ENCODE data around the gene KLF9.
"Not testable (repeated sequence)": the region's sequence is repeated elsewhere in the genome, so short reads cannot be mapped to it uniquely, and the experiment has no call there.

KLF9 gene

DNA sequence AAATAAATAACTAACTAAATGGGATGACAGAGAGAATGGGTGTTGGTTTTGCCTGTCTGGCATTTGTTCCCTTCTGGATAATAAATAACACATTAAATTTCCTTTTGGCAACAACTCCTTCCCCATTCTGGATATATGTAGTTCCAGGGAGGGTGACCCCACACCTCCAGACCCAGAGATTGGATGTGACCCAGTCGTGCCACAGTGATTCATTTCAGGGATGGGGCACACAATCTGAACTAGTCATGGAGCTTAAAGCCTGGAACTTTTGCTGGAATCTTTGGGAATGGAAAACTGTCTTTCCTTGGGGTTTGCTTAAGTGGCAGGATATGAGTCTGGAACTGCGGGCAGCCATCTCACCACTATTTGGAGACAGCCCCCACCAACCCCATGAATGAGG is 11.3 kb downstream of the KLF9 start:
- DNase-seq = no peak

DNA sequence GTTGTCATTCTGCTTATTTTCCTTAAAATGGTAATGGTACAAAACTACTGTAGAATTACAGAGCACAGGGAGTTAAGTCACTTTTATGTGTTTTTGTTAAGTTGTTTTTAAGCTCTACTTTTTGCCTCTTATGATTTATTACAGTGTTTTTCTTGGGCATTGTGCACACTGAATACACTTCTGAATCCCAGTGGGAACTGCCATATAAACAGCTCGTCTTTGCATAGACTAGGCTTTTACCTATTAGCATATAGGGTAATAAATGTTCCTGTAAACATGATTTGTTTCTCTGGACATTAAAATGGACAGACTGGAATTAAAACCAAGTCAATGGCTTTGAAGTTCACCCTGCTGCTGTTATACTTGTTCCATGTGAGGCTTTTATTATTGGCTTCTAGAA is 12.2 kb downstream of the KLF9 start:
- DNase-seq = no peak

DNA sequence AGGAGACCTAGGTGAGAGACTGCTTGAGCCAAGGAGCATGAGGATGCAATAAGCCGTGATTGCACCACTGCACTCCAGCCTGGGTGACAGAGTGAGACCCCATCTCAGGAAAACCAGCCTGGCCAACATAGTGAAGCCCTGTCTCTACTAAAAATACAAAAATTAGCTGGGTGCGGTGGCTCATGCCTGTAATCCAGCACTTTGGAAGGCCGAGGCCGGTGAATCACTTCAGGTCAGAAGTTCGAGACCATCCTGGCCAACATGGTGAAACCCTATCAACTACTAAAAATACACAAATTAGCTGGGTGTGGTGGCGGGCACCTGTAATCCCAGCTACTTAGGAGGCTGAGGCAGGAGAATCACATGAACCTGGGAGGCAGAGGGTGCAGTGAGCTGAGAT is 13.2 kb downstream of the KLF9 start:
- DNase-seq = not testable (repeated sequence)

DNA sequence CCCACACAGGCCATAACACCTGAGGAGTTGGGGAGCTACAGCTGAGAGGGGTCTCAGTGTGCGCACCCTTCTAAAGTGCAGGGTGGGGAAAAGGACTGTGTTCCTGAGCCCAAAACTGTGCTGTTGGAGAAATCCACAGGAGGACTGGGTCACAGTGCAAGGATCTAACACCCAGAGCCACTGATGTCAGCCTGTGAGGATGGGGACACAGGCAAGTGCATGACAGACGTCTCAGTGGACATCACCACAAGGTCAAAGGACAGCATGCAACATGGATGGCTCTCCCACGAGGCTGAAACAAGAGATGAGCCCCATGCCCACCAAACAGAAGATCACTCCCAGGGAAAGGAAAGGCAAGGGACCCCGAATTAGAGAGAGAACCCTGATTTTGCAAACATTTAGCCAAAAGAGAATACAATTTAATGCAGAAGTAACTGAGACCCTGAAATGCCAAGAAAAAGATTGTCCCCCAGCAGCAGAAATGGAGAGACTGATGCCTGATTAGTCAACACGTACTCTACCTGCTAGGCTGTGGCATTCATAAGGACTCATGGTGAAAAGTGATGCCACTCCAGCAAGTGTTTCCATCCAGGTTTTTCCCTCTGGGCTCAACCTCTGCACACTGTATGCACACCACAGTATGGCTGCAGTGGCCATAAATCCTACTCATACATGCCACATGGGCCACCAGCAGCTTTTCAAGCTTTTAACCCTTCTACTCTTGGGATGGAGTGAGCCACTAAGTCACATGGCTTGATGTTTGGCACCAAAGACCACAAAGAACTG is 14.2 kb downstream of the KLF9 start:
- no peak for DNase-seq

DNA sequence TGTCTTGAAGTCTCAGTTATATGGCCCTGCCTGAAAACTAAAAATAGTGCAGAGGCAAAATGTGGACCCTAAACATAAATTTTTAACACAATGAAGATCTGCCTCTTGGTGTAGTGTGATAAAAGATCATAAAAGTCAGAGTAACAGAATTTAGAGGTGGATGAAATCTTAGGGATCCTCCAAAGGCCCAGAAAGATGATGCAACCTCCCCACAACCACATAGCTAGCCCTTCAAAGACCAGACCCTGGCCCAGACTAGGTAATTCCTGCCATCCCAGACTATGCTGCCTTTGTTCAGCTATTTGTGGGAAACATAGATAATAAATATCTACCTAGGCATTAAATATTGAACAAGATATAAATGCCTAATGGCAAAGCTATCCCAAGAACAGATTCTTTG is 15.3 kb downstream of the KLF9 start:
- DNase-seq = no peak

DNA sequence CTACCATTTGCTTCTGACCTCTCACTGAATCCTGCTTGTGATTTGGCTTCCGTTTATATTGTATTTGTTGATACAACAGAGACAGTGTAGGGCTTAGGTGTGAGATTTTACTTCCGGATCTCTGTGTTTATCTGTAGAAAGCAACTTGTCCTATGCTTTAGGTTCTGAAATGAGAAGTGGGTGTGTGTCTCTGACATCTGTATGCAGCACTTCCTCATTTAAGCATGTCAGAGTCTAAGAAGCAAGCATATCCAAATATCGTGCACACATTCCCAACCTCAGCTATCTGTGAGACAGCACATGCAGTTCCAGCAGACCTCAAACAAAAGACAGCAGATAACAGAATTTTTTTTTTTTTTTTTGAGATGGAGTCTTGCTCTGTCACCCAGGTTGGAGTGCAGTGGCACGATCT is 16.3 kb downstream of the KLF9 start:
- peak; percentile 92 for DNase-seq

DNA sequence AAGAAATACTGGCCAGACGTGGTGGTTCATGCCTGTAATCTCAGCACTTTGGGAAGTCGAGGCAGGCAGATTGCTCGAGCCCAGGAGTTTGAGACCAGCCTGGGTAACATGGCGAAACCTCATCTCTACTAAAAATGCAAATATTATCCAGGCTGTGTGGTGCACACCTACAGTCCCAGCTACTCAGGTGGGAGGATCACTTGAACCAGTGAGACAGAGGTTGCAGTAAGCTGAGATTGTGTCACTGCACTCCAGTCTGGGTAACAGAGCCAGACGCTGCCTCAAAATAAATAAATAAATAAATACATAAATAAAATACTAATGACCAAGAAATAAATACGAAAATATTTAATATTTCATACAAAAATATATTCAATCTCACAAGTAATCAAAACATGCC is 18.8 kb downstream of the KLF9 start:
- no peak for DNase-seq

DNA sequence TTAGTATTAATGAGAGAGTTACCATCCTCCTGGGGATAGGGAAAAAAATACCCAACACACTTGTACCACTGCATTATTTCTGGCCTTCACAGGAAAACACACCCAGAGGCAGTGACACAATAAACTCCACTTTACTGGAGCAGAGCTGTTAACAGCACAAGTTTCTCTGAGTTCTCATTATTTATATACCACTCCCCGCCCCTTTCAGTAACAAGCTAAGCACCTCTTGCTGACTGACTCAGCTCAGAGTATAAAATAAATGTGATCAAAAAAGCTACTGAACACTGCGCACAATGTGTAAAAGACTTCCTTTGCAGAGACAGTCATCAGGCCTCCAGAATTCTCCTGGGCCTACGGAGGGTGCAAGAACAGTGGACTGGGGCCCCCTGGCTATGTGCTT is 21.6 kb downstream of the KLF9 start:
- DNase-seq = no peak

DNA sequence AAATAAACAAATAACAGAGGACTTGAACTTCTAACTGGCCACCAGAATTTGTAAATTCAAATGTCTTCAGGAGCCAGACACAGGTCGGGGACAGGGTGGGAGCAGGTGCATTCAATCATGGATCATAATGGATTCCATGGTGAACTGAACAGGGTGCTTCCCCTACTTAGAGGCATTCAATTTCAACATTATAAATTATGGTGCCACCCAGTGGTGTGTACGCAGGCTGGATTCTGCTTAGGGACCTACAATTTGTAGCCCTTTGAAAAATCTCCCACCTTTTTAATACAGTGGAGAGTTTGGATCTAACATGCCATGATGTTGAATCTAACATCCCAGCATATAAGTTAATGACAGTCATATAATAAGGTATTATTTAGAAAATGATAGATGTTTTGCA is 22.3 kb downstream of the KLF9 start:
- DNase-seq = peak; percentile 38

DNA sequence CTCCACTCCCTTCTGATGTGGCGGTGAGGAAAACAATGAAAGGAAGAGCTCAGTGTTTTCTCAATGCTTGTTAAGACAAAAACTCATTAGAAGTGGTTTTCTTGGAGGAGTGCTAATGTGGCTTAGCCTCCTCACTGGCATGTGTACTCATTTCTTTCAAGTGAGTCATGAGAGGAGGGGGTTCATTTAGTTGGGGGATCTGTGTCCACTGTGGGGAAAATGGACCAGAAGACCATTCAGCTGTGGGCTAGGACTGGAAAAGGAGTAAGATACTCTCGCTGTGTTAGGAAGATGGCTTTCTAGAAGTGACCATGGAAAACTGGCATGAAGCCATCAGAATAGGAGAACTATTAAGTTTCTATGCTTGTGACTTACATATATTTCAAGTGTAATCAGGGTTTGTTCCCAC is 23.5 kb downstream of the KLF9 start:
- peak; percentile 75 for DNase-seq

DNA sequence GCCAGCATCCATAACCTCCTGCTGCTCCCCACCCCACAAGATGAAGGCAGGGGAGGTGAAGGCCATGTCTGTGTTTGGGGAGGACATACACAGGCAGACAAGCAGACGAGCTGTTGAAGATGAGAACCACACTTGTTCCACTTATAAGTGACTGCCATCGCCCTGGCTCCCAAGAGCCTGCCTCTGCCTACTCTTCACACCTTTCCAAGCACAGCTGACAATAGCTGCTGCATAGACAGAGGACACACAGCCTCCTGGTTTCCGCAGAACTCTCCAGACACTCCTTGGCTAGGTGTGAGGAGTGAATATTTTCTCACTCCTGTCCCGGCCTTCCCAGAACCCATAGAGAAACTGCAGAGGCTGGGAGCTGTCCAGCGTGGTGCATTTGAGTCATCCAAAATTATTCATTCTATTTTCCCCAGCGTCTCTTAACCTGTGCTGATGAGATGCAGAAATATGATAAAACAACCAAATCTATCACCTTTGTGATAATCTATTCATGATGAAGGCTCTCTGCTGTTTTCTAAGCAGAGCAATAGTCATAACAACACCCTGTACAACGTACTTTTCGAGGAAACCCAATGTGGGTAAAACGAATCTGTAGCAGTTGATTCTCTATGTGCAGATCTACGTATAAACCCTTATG is 24.7 kb downstream of the KLF9 start:
- no peak for DNase-seq

DNA sequence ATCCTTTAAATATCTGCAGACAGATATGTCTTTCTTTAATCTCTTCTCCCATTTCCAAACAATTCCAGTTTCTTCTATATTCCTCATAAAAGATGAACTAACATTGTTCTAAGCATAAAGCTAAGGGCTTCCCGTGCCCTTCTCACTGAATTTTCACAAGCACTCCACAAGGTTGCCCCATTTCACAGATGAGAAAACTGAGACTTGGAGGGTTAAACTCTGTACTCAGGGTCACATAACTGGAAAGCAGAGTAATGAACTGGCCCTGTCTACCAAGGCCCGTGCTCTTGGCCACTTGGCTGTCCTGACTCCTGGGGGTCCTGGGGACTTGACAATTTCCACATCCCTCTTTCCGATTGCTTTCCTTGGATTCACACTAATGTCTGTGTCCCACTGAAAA is 25.3 kb downstream of the KLF9 start:
- DNase-seq = no peak

DNA sequence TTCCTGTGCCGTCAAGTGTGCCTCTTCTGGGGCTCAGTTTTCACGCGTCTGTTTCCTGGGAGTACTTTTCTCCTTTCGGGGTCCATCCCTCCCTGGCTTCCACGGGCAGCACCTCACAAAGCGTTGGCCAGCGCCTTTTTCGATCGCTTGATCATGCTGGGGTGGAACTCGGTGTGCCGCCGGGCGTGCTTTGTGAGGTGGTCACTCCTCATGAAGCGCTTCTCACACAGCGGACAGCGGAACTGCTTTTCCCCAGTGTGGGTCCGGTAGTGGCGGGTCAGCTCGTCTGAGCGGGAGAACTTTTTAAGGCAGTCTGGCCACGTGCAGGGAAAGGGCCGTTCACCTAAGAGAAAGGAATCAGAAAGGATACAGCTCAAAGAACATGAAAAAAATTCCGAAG is 26.8 kb downstream of the KLF9 start:
- no peak for DNase-seq

DNA sequence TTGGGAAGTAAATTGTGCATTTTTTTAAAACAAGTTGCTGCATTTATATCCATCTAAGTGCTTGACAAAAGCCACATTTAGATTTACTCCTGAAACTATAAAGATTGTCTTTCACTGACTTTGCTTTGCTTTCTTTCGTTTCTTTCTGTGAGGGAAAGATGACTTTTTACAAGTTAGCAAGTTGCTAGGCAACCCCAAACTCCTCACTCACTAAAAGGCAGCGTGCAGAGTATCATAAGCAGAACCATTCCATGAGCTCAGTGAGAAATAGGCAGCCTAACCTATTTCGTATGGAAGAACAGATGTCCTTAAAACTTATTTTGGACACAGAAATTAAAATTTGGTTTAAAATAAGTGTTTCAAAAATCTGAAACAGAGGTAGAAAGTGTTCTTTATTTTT is 29.0 kb downstream of the KLF9 start:
- no peak for DNase-seq

DNA sequence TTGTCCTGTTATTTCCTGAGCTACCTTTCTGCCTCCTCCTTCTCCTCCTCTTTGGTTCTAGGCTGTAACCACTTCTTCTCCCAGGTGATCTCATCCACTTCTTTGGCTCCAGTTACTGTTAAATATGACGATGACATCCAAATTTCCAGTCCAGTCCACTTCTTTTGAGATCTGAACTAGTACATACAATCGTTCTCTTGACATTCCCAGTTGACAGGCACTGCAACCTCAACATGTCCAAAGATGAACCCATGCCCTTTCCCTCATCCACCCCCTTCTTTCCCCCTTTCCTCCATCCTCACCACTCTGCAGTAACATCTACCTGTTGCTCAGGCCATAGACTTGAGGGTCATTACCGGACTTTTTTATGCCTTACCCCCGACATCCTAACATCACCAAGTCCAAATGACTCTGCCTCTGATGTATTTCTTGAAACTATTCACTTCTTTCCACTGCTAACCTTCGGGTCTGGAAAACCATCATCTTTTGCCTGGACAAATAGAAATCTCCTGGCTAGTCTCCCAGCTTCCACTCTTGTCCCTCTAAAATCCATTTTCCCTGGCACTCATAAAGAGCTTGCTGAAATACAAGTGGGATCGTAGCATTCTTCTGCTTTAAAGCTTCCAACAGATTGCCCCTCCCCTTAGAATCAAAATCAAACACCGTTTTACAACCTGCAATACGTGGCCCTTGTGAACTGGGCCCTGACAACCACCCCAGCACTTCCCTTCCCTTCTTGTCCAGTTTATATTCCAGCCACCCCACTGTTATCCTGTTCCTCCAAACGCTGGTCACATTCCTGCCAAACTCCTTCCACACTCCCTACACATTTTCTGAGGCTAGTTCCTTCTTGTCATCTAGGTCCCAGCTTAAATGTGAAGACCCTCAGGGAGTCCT is 31.5 kb downstream of the KLF9 start:
- no peak for DNase-seq

DNA sequence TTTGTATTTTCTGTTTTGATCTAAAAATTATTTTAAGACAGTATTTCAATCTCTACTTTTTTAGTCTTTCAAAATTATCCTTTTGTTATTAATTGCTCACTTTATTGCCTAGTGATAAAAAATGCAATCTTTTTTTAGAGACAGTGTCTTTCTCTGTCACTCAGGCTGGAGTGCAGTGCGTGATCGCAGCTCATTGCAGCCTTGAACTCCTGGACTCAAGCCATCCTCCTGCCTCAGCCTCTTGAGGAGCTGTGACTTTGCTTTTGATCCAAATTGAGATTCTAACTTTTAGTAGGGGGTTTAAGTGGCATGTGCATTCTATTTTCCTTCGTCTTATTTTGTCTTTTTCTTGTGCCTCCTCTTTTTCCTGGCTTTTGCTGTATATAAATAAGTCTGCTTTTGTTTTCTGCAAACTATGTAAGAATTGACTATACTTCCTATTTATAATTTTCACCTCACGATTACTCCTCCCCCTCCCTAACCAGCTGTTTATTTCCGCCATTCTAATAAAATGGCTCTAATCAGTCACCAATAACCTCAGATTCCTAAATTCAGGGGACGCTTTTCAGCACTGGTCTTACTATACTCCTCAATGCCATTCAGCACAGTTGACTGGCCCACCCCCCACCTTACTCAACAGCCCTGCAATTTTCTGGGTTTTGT is 32.3 kb downstream of the KLF9 start:
- DNase-seq = no peak

DNA sequence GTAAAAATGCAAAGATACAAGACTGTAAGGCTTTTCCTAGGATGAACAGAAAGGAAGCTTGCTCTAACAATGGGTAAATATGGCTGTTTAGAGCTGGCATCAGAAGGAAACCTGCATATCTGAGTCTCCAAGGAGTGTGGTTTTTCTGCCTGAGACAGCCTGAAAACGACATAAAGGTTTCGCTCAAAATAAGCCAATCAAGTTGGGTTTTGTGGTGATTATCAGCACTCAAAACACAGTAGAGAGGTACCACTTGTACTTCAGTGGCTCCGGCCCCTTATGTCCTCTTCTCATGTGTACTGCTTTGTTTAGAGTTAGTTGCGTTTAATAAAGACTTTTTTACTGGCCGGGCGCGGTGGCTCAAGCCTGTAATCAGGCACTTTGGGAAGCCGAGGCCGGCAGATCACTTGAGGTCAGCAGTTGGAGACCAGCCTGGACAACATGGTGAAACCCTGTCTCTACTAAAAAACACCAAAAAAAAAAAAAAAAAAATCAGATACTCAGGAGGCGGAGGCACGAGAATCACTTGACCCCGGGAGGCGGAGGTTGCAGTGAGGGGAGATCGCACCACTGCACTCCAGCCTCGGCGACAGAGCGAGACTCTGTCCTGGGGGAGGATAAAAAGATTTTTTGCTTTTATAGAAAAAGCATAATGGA is 39.4 kb downstream of the KLF9 start:
- no peak for DNase-seq

DNA sequence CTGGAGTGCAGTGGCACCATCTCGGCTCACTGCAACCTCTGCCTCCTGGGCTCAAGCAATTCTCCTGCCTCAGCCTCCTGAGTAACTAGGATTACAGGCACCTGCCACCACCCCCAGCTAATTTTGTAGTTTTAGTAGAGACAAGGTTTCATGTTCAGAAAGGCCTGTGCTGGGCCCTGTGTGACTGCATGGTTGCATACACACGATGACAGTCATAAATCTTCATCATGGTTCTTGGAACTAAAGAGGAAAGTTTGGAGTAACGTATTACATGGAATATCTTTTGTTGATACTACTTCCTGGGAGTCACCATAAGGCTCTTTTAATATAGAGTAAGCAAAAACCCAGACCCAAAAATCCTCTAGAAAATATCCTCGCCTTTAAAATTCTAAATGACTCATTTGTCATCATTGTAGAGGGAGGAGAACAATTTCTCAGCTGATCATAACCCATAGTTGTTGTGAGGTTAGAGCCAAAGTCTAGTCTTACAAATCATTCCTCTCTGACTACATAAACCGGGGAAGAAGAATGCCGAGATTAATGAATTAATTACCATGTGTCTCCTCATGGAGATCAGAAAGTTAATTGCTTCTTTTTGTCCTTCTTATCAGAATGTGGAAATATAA is 47.0 kb downstream of the KLF9 start:
- no peak for DNase-seq

DNA sequence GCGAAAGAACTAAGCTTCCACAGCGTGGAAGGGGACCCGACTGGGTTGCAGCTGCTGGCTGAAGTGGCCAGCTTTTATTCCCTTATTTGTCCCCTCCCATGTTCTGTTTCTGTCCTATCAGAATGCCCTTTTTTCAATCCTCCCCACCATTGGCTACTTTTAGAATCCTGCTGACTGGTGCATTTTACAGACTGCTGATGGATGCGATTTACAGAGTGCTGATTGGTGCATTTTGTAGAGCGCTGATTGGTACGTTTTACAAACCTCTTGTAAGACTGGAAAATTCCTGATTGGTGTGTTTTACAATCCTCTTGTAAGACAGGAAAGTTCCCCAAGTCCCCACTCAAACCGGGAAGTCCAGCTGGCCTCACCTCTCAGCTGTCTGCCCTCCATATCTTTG is 50.7 kb downstream of the KLF9 start:
- no peak for DNase-seq

DNA sequence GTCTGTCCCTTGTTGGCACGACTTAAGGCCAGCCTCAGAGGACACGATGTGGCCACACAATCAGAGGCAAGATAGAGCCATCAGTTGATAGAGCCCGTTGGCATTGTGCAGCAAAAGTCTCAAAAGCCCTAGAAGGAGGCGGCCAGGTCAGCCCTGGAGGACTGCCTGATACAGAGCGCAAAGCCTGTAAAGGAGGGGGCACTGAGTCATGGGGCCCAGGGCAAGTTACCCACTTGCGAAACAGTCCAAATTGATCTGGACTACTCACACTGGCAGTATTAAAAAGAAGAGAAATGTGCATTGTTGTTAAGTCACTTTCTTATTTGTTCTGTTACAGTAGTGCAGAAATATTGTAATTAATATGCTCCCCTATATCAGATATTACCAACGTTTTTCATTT is 51.5 kb downstream of the KLF9 start:
- DNase-seq = peak; percentile 70

DNA sequence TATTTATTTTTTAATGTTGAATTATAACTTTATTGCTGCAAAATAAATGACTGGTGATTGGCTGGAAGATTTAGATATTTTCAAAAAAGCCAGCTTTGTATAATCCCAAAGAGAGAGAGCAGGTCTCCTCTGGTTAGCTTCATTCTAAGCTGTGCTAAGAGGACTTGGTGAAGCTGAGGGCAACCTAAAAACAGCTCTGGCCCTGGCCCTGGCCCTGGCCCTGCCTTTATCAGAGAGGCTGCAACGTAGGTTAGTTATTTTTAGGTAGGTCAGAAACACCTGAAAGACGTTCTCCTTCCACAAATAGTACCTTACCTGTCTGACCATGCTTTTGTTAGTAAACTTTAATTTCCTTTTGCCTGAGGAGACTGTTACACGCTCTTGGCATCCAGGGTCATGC is 58.7 kb downstream of the KLF9 start:
- no peak for DNase-seq

DNA sequence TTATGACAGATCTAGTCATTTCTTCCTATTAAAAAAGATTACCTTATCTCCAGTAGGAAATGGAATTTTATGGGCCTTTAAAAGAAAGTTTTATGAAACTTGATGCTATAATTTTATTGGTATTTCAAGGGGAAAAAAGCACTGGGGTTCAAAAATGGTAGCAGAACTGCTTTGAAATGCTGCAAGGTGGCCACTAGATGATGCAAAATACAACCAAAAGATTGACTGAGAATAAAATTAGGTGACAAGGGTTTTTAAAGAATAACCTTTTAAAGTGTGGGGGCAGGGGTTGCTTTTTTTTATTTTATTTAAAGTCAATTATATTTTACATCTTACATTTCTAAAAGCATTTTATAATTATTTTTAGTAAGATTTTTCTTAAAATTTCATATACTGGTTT is 61.7 kb downstream of the KLF9 start:
- DNase-seq = no peak
